Measurements from ENCODE around the gene TEK. TPM values are rescaled to one million over a fixed set of nuclear protein-coding genes. Genes with fewer than 3 reads are reported as not detected.

TEK gene
- total and polyA plus RNA-seq, 4 donors, result 5.9 to 76.1 (median 24.9) TPM

- Histone ChIP-seq H3K27ac (ENCODE audit: low read depth in 1 of 2, low read length in 1 of 2) (no peak overlapping the region), H3K9me3 (ENCODE audit: control insufficient read depth in 4 of 4, insufficient read depth in 3 of 4, low read length in 3 of 4) (no peaks in the 10 kb centered on the region), H3K4me3 (no peak overlapping the region), H3K27me3 (ENCODE audit: control insufficient read depth in 3 of 3, insufficient read depth in 3 of 3, low read length in 2 of 3) (no peaks in the 10 kb centered on the region), H3K36me3 (ENCODE audit: control insufficient read depth in 4 of 4, insufficient read depth in 4 of 4, low read length in 4 of 4) (no peaks in the 10 kb centered on the region), H3K4me1 (ENCODE audit: control insufficient read depth in 5 of 5, insufficient read depth in 5 of 5, low read length in 5 of 5) (peaks cover 0 to 4% (median 0%) of the 10 kb centered on the region in 5 donors), H3K9ac (ENCODE audit: insufficient read depth in 1 of 2, low read length in 2 of 2) (no peak overlapping the region)
- no peak for TF ChIP-seq CTCF (IDR thresholded peaks at IDR 0.05; ENCODE audit: control extremely low read depth, extremely low read depth)
- ATAC-seq (ENCODE audit: insufficient read depth, low FRiP score) (no peak), DNase-seq (no peak)
- WGBS, 2 donors, result 90 to 96% methylated on average over 1 of the region's 1 CpG
These were observed 84.9 kb downstream of the TEK start for GRCh38 chr9:27193886-27194285.

GRCh38 chr9:27194401-27195091 is 85.5 kb downstream of the TEK start:
- Histone ChIP-seq H3K27me3 (ENCODE audit: control insufficient read depth in 3 of 3, insufficient read depth in 3 of 3, low read length in 2 of 3) (no peaks in the 10 kb centered on the region), H3K4me1 (ENCODE audit: control insufficient read depth in 5 of 5, insufficient read depth in 5 of 5, low read length in 5 of 5) (peaks cover 0 to 4% (median 0%) of the 10 kb centered on the region in 5 donors), H3K36me3 (ENCODE audit: control insufficient read depth in 4 of 4, insufficient read depth in 4 of 4, low read length in 4 of 4) (no peaks in the 10 kb centered on the region), H3K27ac (ENCODE audit: low read depth in 1 of 2, low read length in 1 of 2) (no peak overlapping the region), H3K9me3 (ENCODE audit: control insufficient read depth in 4 of 4, insufficient read depth in 3 of 4, low read length in 3 of 4) (no peaks in the 10 kb centered on the region), H3K9ac (ENCODE audit: insufficient read depth in 1 of 2, low read length in 2 of 2) (no peak overlapping the region), H3K4me3 (no peak overlapping the region)
- no peak for ATAC-seq (ENCODE audit: insufficient read depth, low FRiP score)
- WGBS, 2 donors, result 47 to 61% methylated on average over 5 of the region's 5 CpGs
- TF ChIP-seq CTCF (IDR thresholded peaks at IDR 0.05; ENCODE audit: control extremely low read depth, extremely low read depth), result no peak
- DNase-seq, result no peak

- DNase-seq (no peak), ATAC-seq (ENCODE audit: insufficient read depth, low FRiP score) (no peak)
- no peak overlapping the region for H3K27ac ChIP-seq (ENCODE audit: low read depth in 1 of 2, low read length in 1 of 2)
- H3K4me3 ChIP-seq, result no peak overlapping the region
- no peaks in the 10 kb centered on the region for H3K9me3 ChIP-seq (ENCODE audit: control insufficient read depth in 4 of 4, insufficient read depth in 3 of 4, low read length in 3 of 4)
- H3K27me3 ChIP-seq (ENCODE audit: control insufficient read depth in 3 of 3, insufficient read depth in 3 of 3, low read length in 2 of 3), result no peaks in the 10 kb centered on the region
- 76 to 84% methylated on average over 3 of the region's 3 CpGs for WGBS, 2 donors
- H3K9ac ChIP-seq (ENCODE audit: insufficient read depth in 1 of 2, low read length in 2 of 2), result no peak overlapping the region
- H3K4me1 ChIP-seq (ENCODE audit: control insufficient read depth in 5 of 5, insufficient read depth in 5 of 5, low read length in 5 of 5), result peaks cover 0 to 4% (median 0%) of the 10 kb centered on the region in 5 donors
- no peaks in the 10 kb centered on the region for H3K36me3 ChIP-seq (ENCODE audit: control insufficient read depth in 4 of 4, insufficient read depth in 4 of 4, low read length in 4 of 4)
- TF ChIP-seq CTCF (IDR thresholded peaks at IDR 0.05; ENCODE audit: control extremely low read depth, extremely low read depth), result no peak
These were observed 86.2 kb downstream of the TEK start for GRCh38 chr9:27195191-27195590.

GRCh38 chr9:27196383-27196782 is 87.4 kb downstream of the TEK start:
- DNase-seq (no peak), ATAC-seq (ENCODE audit: insufficient read depth, low FRiP score) (no peak)
- WGBS, 2 donors, result 89 to 91% methylated on average over 3 of the region's 3 CpGs
- Histone ChIP-seq H3K27ac (ENCODE audit: low read depth in 1 of 2, low read length in 1 of 2) (no peak overlapping the region), H3K36me3 (ENCODE audit: control insufficient read depth in 4 of 4, insufficient read depth in 4 of 4, low read length in 4 of 4) (no peaks in the 10 kb centered on the region), H3K9me3 (ENCODE audit: control insufficient read depth in 4 of 4, insufficient read depth in 3 of 4, low read length in 3 of 4) (no peaks in the 10 kb centered on the region), H3K27me3 (ENCODE audit: control insufficient read depth in 3 of 3, insufficient read depth in 3 of 3, low read length in 2 of 3) (no peaks in the 10 kb centered on the region), H3K4me3 (no peak overlapping the region), H3K4me1 (ENCODE audit: control insufficient read depth in 5 of 5, insufficient read depth in 5 of 5, low read length in 5 of 5) (peaks cover 0 to 4% (median 0%) of the 10 kb centered on the region in 5 donors), H3K9ac (ENCODE audit: insufficient read depth in 1 of 2, low read length in 2 of 2) (no peak overlapping the region)
- no peak for TF ChIP-seq CTCF (IDR thresholded peaks at IDR 0.05; ENCODE audit: control extremely low read depth, extremely low read depth)
